Endothelial cell (in vitro differentiated cells): Measurements from ENCODE around the gene FGGY. TPM values are rescaled to one million over a fixed set of nuclear protein-coding genes. Genes with fewer than 3 reads are reported as not detected.
A peak's percentile ranks its signal among the peaks of the same experiment; 100 is the strongest.

ENCODE experiments used
- DNase-seq: peaks from one replicate; pipeline ENCODE4 v3.0.0; 2021; ENCODE audit warnings: low spot score
- H3K27ac Mint-ChIP-seq: one replicate; pipeline ENCODE4 v1.8.0; 2021; ENCODE audit warnings: mixed read lengths, inconsistent platforms; ENCODE audit not compliant: unreplicated experiment
- H3K27me3 Mint-ChIP-seq: one replicate; pipeline ENCODE4 v1.8.0; 2021; ENCODE audit warnings: mild to moderate bottlenecking, moderate library complexity, mixed read lengths, inconsistent platforms; ENCODE audit not compliant: unreplicated experiment
- H3K36me3 Mint-ChIP-seq: one replicate; pipeline ENCODE4 v1.8.0; 2021; ENCODE audit warnings: mild to moderate bottlenecking, low read depth, mixed read lengths, inconsistent platforms; ENCODE audit not compliant: unreplicated experiment
- H3K4me1 Mint-ChIP-seq: one replicate; pipeline ENCODE4 v1.8.0; 2021; ENCODE audit warnings: mild to moderate bottlenecking, mixed read lengths, inconsistent platforms; ENCODE audit not compliant: unreplicated experiment
- H3K4me3 Mint-ChIP-seq: one replicate; pipeline ENCODE4 v1.8.0; 2021; ENCODE audit warnings: mild to moderate bottlenecking, mixed read lengths, inconsistent platforms; ENCODE audit not compliant: unreplicated experiment
- H3K9me3 Mint-ChIP-seq: one replicate; pipeline ENCODE4 v1.8.0; 2021; ENCODE audit warnings: mixed read lengths, inconsistent platforms; ENCODE audit not compliant: unreplicated experiment
- CTCF ChIP-seq: fragments of 200-600 bp; sonication (generic); IDR thresholded peaks from one replicate; pipeline ENCODE4 v1.5.0; 2021; ENCODE audit warnings: antibody characterized with exemption; ENCODE audit not compliant: unreplicated experiment
- total RNA-seq: library from RNA; stranded (reverse); fragmentation: NEBNext Ultra II Directional; extraction: Animal tissue kit (Norgen Biotek cat#: 25700); gene quantifications from one replicate; pipeline ENCODE4 v1.2.1, GENCODE V29; 2021; ENCODE audit not compliant: unreplicated experiment

The FGGY gene
- total RNA-seq, 1 donor from 2014 or later, result 41.2 TPM

DNA sequence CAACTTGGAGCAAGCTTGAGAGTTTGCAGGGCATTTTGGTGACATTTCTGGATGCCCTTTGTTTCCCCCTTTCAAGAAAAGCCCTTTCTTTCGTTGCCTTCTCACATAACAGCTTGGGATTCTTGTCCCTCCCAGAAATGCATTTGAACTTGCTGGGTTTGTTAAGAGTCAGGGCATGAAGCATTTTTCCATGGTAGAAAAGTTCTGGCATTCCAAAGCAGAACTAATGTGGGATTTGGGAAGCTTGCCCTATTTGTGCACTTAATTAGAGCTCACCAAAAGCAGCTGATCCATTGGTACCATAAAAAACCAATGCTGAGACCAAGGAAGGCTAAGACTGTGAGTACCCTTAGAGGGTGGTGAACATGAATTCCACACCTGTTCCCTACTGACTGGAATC lies 418.1 kb downstream of the FGGY start:
- peaks cover 5% of the 10 kb centered on the region for H3K27me3 Mint-ChIP-seq
- no peaks in the 10 kb centered on the region for H3K9me3 Mint-ChIP-seq
- no peak overlapping the region for H3K4me3 Mint-ChIP-seq
- H3K27ac Mint-ChIP-seq, result no peak overlapping the region
- peaks cover 11% of the 10 kb centered on the region for H3K36me3 Mint-ChIP-seq
- no peak for TF ChIP-seq CTCF
- peaks cover 14% of the 10 kb centered on the region for H3K4me1 Mint-ChIP-seq
- no peak for DNase-seq

- H3K27ac Mint-ChIP-seq, result peak overlapping the region; percentile 91
- DNase-seq, result no peak
- H3K27me3 Mint-ChIP-seq, result peaks cover 5% of the 10 kb centered on the region
- no peak for TF ChIP-seq CTCF
- peaks cover 6% of the 10 kb centered on the region for H3K36me3 Mint-ChIP-seq
- H3K4me1 Mint-ChIP-seq, result peaks cover 14% of the 10 kb centered on the region
- H3K9me3 Mint-ChIP-seq, result no peaks in the 10 kb centered on the region
- no peak overlapping the region for H3K4me3 Mint-ChIP-seq
Observed at GRCh38 chr1:59716832-59717231, 419.9 kb downstream of the FGGY start.

GRCh38 chr1:59718064-59718988 lies 421.4 kb downstream of the FGGY start:
- no peak for DNase-seq
- H3K4me3 Mint-ChIP-seq, result no peak overlapping the region
- no peaks in the 10 kb centered on the region for H3K9me3 Mint-ChIP-seq
- H3K4me1 Mint-ChIP-seq, result peaks cover 14% of the 10 kb centered on the region
- H3K27ac Mint-ChIP-seq, result peak overlapping the region; percentile 91
- H3K36me3 Mint-ChIP-seq, result peaks cover 8% of the 10 kb centered on the region
- TF ChIP-seq CTCF, result peak; percentile 36
- peaks cover 5% of the 10 kb centered on the region for H3K27me3 Mint-ChIP-seq

GRCh38 chr1:59718989-59719360 lies 422.1 kb downstream of the FGGY start:
- Mint-ChIP-seq H3K9me3 (no peaks in the 10 kb centered on the region), H3K4me1 (peaks cover 14% of the 10 kb centered on the region), H3K27ac (peak overlapping the region; percentile 36), H3K36me3 (peaks cover 9% of the 10 kb centered on the region), H3K4me3 (no peak overlapping the region), H3K27me3 (peaks cover 5% of the 10 kb centered on the region)
- no peak for DNase-seq
- no peak for TF ChIP-seq CTCF
